Retina (tissue), 1 donor: ENCODE results near the gene MANF.
"Not testable (repeated sequence)": the region's sequence is repeated elsewhere in the genome, so short reads cannot be mapped to it uniquely, and the experiment has no call there.

ENCODE experiments used
- DNase-seq: peaks from one replicate; pipeline ENCODE4 v3.0.0-alpha.2; 2016

MANF gene

DNA sequence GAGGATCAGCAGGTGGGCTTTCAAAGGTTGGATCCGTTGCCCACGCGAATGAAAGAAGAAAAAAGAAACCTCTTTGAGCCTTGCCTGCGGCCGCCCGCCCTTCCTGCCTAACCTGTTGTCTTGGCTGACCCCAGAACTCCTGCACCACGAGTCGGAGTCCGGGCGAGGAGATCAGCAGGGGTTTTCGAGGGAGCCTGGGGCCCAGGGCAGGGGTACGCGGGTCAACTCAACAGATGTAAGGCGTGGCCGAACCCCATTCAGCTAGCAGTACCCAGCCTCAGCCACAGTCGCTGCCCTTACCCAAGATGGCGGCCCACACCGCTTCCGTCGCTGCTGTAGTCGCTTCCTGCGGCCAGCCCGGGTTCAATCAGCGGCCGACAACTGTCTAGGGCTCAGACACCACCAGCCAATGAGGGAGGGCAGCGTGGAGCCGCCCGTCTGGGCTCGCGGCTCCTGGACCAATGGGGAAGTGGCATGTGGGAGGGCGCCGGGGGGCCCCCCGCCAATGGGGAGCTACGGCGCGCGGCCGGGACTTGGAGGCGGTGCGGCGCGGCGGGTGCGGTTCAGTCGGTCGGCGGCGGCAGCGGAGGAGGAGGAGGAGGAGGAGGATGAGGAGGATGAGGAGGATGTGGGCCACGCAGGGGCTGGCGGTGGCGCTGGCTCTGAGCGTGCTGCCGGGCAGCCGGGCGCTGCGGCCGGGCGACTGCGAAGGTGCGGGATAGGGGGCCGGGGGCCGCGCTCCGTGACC is at the start of gene MANF:
MANF (plus strand) TSS at position 566 of the 748 bp plus-strand sequence; CDS start at position 618, 52 bp downstream.
- DNase-seq = peak; percentile 96

GRCh38 chr3:51336261-51336660 is 48.8 kb upstream of the MANF start:
- no peak for DNase-seq

GRCh38 chr3:51337666-51338065 is 47.4 kb upstream of the MANF start:
- DNase-seq = no peak

DNA sequence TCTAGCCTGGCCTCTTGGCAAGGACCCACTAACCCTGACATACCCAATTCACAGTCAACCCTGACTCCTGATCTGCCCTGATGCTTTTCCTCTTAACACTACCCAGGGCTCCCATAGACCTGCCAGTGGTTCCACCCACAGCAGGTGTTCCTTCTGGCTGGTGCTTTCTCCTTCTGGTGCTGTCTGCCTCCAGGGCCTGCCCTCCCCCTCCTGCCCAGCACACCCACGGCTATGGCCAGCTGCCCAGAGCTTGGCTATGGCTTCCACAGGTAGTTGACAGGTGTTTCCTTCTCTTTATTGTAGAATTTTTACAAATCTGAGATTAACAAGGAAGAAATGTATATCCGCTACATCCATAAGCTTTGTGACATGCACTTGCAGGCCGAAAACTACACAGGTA is 46.5 kb upstream of the MANF start:
- no peak for DNase-seq

DNA sequence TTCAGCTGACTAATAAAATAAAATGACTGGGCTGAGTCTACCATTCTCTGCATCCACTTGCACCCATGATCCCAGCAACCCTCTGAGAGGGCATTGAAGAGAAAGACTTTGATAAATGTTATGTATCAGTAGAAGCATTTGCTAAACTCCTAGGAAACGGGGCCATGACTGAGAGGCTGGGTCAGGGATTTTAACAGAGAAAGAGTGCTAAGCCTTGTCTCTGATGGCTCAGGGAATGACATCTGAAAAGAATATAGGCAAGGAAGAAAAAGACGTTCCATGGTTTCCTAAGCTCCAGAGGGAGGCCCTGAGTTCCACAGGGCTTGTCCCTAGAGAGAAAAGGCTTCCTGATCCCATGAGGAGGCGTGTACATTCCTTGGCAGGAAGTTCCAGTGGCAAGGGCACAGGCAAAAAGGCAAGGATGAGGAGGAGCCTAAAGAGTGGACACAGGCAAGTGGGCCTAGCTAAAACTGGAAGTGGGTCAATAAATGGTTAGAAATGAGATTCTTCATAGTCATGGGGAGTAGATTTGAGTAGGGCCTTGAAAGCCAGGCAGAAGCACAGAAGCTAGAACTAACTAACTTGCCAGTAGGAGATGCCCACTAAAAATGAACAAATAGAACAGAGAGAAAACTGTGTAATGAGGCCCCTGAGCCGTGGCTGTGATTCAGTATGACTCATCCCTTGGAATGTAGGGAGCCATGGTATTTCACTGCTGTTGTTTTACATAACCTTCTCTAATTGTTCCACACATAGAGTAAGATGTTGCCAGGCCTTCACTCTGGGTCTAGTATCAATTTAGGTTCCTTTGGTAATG is 44.9 kb upstream of the MANF start:
- DNase-seq = no peak

- no peak for DNase-seq
Observed at GRCh38 chr3:51340989-51341636, 44.0 kb upstream of the MANF start.

DNA sequence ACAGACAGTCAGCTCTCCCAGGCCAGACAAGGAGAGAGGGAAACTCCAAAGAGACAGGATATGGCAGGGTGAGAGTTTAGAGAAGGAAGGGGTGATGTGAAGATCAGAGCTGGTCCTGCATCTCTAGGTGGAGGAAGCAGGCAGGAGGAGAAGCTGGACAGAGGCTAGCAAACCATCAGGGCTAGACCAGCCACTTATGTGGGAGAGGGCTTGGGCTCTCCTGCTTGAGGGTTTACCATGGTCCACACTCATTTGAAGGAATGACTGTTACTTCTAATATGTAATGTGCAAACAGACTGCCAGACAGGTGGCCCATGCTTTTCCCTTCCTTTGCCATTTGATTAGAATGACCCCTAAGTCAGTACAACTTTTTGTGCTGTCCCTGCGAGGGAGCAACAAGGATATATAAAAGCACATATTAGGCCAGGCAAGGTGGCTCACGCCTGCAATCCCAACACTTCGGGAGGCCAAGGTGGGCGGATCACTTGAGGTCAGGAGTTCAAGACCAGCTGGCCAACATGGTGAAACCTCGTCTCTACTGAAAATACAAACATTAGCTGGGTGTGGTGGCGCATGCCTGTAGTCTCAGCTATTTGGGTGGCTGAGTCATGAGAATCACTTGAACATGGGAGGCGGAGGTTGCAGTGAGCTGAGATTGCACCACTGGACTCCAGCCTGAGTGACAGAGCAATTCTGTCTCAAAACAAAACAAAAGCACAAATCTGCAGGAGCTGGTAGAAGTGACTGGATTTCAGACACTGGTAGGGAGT is 41.0 kb upstream of the MANF start:
- no peak for DNase-seq

DNA sequence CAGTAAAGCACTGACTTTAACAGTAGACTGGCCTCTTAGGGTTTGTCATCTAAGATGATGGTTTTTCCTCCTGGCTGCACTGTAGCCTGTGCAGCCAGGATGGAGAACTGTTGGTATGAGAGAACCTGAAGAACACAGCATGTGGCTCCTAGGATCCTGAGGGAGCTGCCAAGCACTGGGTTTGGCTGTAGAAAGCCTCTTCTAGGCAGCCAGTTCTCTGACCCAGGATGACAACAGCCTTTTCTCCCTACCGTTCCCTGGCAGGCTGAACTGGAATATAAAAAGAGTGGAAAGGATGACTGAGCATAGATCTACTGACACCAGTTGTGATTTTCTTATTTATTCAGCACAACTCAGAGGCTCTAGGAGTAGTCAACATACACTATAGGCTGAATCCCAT is 34.3 kb upstream of the MANF start:
- DNase-seq = no peak

DNA sequence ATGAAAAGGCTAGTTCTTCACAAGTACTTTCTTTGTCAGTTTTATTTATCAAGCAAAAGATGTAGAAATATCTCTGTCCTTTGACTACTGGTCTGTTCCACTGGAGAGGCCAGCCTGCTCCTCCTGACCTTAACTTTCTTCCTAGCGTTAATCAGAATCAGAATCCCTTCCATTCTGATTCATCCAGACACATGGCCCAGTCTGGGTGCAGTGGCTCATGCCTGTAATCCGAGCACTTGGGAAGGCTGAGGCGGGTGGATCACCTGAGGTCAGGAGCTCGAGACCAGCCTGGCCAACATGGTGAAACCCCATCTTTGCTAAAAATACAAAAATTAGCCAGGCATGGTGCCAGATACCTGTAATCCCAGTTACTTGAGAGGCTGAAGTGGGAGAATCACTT is 32.0 kb upstream of the MANF start:
- no peak for DNase-seq

DNA sequence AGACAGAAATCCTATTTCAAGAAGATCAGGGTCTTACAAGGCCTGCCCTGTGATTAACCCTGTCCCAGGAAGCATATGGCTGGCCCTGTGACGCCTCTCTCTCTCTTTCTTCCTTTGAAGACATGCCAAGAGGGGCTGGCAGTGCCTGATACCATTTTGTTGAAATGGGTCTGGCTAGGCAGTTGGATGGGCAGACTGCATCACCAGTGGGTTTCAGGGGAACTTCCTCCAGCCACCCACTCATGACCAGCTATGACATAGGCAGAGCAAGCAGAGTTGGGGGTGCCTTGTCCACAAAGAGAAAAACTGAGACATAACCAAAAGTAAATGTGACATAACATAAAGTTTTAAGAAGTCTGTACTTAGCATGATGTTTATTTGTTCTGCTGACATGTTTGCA is 31.4 kb upstream of the MANF start:
- no peak for DNase-seq

DNA sequence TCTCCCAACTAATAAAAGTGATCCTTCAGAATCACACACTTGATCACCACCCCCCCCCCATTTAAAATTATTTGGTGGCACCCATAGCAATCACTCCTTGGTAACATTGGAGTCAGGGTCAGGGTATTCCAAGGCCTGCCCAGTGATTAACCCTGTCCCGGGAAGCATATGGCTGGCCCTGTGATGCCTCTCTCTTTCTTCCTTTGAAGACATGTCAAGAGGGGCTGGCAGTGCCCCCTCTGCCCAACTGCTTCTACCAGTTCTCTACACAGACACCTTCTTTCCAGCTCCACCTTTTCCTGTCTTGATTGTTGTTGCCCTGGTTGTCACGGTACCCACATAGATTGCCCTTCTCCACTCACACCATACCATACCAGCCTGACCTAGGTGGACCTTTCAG is 30.9 kb upstream of the MANF start:
- no peak for DNase-seq

GRCh38 chr3:51354731-51355615 is 30.1 kb upstream of the MANF start:
- DNase-seq = no peak

DNA sequence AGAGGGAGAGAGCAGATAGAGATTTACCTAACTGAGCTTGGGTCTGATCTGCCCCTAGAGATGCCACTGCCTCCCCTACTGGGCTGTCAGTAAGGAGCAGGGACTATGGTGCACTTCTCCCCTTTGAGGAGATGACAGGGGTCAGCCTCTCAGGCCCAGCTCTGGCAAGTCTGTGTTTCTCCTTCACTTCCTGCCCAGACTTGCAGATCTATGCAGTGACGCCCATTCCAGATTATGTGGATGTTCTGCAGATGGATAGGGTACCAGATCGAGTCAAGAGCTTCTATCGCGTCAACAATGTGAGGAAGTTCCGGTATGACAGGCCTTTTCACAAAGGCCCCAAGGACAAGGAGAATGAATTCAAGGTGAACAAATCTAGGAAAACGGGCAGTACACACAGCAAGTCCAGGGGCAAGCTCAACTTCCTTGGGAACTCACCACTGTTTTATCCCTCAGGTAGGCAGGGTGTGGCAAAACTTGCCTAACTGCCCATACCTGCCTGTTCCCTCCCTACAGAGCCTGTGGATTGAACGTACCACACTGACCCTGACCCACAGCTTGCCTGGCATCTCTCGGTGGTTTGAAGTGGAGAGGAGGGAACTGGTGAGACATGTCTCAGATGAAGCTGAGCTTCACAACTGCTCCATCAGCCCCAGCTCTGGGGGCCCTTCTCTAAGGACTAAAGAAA is 29.1 kb upstream of the MANF start:
- no peak for DNase-seq

- no peak for DNase-seq
Observed at GRCh38 chr3:51357856-51358255, 27.2 kb upstream of the MANF start.

DNA sequence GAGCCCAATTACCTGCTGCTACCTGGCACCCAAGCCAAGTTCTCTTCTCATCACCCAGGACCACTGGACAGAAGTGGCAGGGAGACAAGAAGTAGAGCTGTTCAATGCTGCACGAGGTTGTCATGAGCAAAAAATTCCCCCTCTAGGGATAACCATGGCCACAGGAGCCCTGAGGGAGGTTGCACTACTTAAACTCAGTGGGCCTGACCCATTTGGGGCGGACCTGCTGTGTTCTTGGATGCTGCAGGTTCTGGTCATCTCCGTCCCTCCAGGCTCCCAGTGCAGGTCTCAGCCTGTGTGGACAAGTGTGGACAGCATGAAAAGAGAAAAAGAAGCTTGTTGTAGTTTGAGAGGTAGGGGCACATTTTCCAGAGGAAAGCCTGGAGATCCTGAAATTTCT is 26.1 kb upstream of the MANF start:
- DNase-seq = no peak

GRCh38 chr3:51360806-51361205 is 24.3 kb upstream of the MANF start:
- no peak for DNase-seq

GRCh38 chr3:51361746-51362145 is 23.3 kb upstream of the MANF start:
- DNase-seq = no peak

DNA sequence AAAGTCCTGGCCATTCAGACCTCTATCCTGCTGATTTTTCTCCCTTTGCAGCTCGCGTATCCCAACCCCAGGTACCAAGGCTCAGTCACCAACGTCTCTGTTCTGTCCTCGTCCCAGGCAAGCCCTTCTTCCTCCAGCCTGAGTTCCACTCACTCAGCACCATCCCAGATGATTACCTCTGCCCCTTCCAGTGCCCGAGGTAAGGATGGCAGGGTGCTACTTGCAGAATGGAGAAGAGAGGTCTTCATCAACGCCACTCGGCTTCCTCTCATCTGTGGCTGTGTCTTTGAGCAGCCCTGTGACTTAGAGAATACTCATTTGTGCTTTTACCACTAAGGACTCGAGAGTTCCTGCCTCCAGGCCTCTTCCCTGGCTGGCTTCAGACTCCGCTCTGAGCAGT is 22.6 kb upstream of the MANF start:
- no peak for DNase-seq

DNA sequence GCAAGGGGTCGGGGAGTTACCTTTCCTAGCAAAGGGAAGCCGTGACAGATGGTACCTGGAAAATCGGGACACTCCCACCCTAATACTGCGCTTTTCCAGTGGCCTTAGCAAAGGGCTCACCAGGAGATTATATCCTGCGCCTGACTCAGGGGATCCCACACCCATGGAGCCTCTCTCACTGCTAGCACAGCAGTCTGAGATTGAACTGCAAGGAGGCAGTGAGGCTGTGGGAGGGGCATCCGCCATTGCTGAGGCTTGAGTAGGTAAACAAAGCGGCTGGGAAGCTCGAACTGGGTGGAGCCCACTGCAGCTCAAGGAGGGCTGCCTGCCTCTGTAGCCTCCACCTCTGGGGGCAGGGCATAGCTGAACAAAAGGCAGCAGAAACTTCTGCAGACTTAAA is 16.8 kb upstream of the MANF start:
- not testable (repeated sequence) for DNase-seq

GRCh38 chr3:51371943-51372557 is 13.0 kb upstream of the MANF start:
- DNase-seq = peak; percentile 65
